SK-N-SH (cell line): ENCODE measurements around the gene CSNK1G2.

Experiments
- CTCF ChIP-seq: fragments of 200-600 bp; sonication (generic); IDR thresholded peaks from 2 replicates; pipeline ENCODE4 v1.6.1; 2017; ENCODE audit warnings: antibody characterized with exemption, mild to moderate bottlenecking, moderate library complexity
- FOXM1 ChIP-seq: IDR thresholded peaks from 2 replicates; pipeline ENCODE4 v1.4.0; 2012; ENCODE audit warnings: low read depth, mild to moderate bottlenecking
- JUND ChIP-seq: IDR thresholded peaks from 2 replicates; pipeline ENCODE4 v1.4.0; 2012
- MXI1 ChIP-seq: IDR thresholded peaks from 2 replicates; pipeline ENCODE4 v1.6.1; 2012; ENCODE audit warnings: mild to moderate bottlenecking, low read depth, low read length, improper control_type of control experiment
- POLR2AphosphoS5 ChIP-seq: IDR thresholded peaks from 2 replicates; pipeline ENCODE4 v1.6.1; 2012; ENCODE audit warnings: low read depth, low read length
- REST ChIP-seq: IDR thresholded peaks from 2 replicates; pipeline ENCODE4 v1.6.1; 2012; ENCODE audit warnings: mild to moderate bottlenecking, low read depth, low read length, moderate library complexity
- RFX5 ChIP-seq: IDR thresholded peaks from 2 replicates; pipeline ENCODE4 v1.6.1; 2012; ENCODE audit warnings: mild to moderate bottlenecking, improper control_type of control experiment, low read length
- YY1 ChIP-seq: IDR thresholded peaks from 2 replicates; pipeline ENCODE4 v1.4.0; 2012; ENCODE audit warnings: low read depth, mild to moderate bottlenecking

- peak; percentile 80 for TF ChIP-seq CTCF
- no peak for TF ChIP-seq FOXM1
- TF ChIP-seq JUND: no peak
- no peak for TF ChIP-seq YY1
- TF ChIP-seq REST: no peak
- TF ChIP-seq RFX5: no peak
- peak; percentile 21; the same call in 1 of the 2 replicates for TF ChIP-seq MXI1
- TF ChIP-seq POLR2AphosphoS5: no peak
Observed at GRCh38 chr19:1929021-1929742, 11.8 kb upstream of the CSNK1G2 start.
